ENCODE measurements around the gene RNF34.

DNA sequence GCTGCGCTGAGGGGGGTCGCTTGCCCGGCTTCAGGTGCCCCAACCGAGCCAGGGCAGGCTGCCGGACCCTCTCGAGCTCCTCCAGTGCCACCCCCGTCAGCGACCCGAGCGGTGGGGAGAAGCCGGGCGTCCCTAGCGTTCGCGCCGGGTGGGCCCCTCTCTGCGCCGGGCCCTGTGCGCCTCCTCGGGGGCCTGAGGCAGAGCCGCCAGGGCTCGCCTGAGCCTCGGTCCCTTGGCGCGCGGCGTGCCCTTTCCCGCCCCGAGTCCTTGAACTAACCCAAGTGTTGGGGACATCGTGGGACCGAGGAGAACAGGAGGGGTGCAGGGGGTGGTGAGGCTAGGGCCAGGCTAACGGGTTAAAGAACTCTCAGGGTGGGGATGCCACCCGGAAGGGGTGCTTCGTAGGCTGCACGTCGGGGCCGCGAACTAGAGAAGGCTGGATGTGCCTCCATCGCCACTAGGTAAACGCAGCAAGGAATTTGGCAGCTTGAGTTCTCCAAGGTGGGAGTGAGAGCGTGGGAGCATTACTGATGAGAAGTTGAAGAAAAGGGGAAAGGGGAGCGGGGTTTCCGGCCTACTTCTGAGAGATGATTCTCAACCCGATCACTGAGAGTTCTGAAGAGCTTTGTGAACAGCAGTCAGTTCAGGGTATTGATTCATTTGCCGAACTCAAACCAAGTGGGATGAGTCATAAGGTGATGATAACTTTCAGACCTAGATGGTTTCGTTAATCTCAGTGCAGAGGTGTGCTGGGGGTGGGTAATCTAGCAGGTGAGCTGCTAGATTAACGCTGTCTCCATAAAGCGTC, 618 bp downstream of the RNF34 start:
- TF ChIP-seq TAF1 (IDR thresholded peaks at IDR 0.05; ENCODE audit: borderline replicate concordance, insufficient read depth, low read length) (no peak), POLR2AphosphoS5 (IDR thresholded peaks at IDR 0.05; ENCODE audit: low read depth, low read length) (no peak)
- TF ChIP-seq, protein P1, sequence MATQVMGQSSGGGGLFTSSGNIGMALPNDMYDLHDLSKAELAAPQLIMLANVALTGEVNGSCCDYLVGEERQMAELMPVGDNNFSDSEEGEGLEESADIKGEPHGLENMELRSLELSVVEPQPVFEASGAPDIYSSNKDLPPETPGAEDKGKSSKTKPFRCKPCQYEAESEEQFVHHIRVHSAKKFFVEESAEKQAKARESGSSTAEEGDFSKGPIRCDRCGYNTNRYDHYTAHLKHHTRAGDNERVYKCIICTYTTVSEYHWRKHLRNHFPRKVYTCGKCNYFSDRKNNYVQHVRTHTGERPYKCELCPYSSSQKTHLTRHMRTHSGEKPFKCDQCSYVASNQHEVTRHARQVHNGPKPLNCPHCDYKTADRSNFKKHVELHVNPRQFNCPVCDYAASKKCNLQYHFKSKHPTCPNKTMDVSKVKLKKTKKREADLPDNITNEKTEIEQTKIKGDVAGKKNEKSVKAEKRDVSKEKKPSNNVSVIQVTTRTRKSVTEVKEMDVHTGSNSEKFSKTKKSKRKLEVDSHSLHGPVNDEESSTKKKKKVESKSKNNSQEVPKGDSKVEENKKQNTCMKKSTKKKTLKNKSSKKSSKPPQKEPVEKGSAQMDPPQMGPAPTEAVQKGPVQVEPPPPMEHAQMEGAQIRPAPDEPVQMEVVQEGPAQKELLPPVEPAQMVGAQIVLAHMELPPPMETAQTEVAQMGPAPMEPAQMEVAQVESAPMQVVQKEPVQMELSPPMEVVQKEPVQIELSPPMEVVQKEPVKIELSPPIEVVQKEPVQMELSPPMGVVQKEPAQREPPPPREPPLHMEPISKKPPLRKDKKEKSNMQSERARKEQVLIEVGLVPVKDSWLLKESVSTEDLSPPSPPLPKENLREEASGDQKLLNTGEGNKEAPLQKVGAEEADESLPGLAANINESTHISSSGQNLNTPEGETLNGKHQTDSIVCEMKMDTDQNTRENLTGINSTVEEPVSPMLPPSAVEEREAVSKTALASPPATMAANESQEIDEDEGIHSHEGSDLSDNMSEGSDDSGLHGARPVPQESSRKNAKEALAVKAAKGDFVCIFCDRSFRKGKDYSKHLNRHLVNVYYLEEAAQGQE (IDR thresholded peaks at IDR 0.05; ENCODE audit: insufficient read depth in 1 of 2, low read depth in 2 of 2, low read length in 2 of 2), result no peak

Measured in PFSK-1 (cell line).